Coronary artery (tissue), 2 donors: ENCODE results near the gene GALNTL6.

Experiments
- DNase-seq: peaks from one replicate; pipeline ENCODE4 v3.0.0-alpha.2; 2017; ENCODE audit warnings: low spot score
- H3K27ac ChIP-seq, 2 donors: fragments of 200-600 bp; sonication (generic); one replicate each; pipeline ENCODE4 v1.5.1; 2016 to 2019
- H3K4me3 ChIP-seq: fragments of 200-600 bp; sonication (generic); 2 replicates; pipeline ENCODE4 v1.5.1; 2016; ENCODE audit warnings: mild to moderate bottlenecking, moderate library complexity
- CTCF ChIP-seq: fragments of 200-600 bp; sonication (generic); IDR thresholded peaks from one replicate; pipeline ENCODE4 v1.5.1; 2019; ENCODE audit warnings: antibody characterized with exemption

Gene GALNTL6

GRCh38 chr4:171948038-171948437, 134.8 kb downstream of the GALNTL6 start:
- no peak overlapping the region for H3K27ac ChIP-seq
- no peak overlapping the region for H3K4me3 ChIP-seq
- DNase-seq, result no peak
- TF ChIP-seq CTCF, result no peak

- H3K4me3 ChIP-seq, result no peak overlapping the region
- no peak for TF ChIP-seq CTCF
- H3K27ac ChIP-seq, result no peak overlapping the region
- no peak for DNase-seq
Observed at GRCh38 chr4:171954650-171955049, 141.4 kb downstream of the GALNTL6 start.

GRCh38 chr4:171956678-171957077, 143.5 kb downstream of the GALNTL6 start:
- H3K4me3 ChIP-seq, result no peak overlapping the region
- DNase-seq, result no peak
- TF ChIP-seq CTCF, result no peak
- no peak overlapping the region for H3K27ac ChIP-seq

GRCh38 chr4:171962110-171962509, 148.9 kb downstream of the GALNTL6 start:
- Histone ChIP-seq H3K4me3 (no peak overlapping the region), H3K27ac (no peak overlapping the region)
- no peak for DNase-seq
- no peak for TF ChIP-seq CTCF

GRCh38 chr4:171966356-171966755, 153.2 kb downstream of the GALNTL6 start:
- H3K27ac ChIP-seq, result no peak overlapping the region
- TF ChIP-seq CTCF, result no peak
- no peak overlapping the region for H3K4me3 ChIP-seq
- no peak for DNase-seq

GRCh38 chr4:171978216-171978615, 165.0 kb downstream of the GALNTL6 start:
- Histone ChIP-seq H3K4me3 (no peak overlapping the region), H3K27ac (no peak overlapping the region)
- TF ChIP-seq CTCF, result no peak
- no peak for DNase-seq

- no peak overlapping the region for H3K27ac ChIP-seq
- H3K4me3 ChIP-seq, result no peak overlapping the region
- no peak for DNase-seq
- TF ChIP-seq CTCF, result no peak
Observed at GRCh38 chr4:171979461-171979860, 166.3 kb downstream of the GALNTL6 start.
